Tibial nerve (tissue), 4 donors: ENCODE data around the gene ARSJ. TPM values are rescaled to one million over a fixed set of nuclear protein-coding genes. Genes with fewer than 3 reads are reported as not detected.

ENCODE experiments used
- DNase-seq, 2 donors: peaks; one replicate each; pipeline ENCODE4 v3.0.0-alpha.2; 2019; ENCODE audit warnings: low spot score in 2 of 2
- H3K27ac ChIP-seq, 4 donors: fragments of 200-600 bp; sonication (generic) in 3 of 4; one replicate each; pipeline ENCODE4 v1.5.1; 2017 to 2019; ENCODE audit warnings: mild to moderate bottlenecking in 1 of 4
- H3K27me3 ChIP-seq, 2 donors: fragments of 200-600 bp; sonication (generic) in 1 of 2; one replicate each; pipeline versions ENCODE4 v1.5.1 to v1.6.0; 2017 to 2019
- H3K36me3 ChIP-seq, 3 donors: fragments of 200-600 bp; sonication (generic); one replicate each; pipeline ENCODE4 v1.5.1; 2018 to 2019
- H3K4me1 ChIP-seq, 4 donors: fragments of 200-600 bp; sonication (generic) in 3 of 4; one replicate each; pipeline ENCODE4 v1.5.1; 2017 to 2019
- H3K4me3 ChIP-seq, 4 donors: fragments of 200-600 bp; sonication (generic) in 3 of 4; one replicate each; pipeline ENCODE4 v1.5.1; 2017 to 2019; ENCODE audit warnings: mild to moderate bottlenecking in 1 of 4, moderate library complexity in 1 of 4
- H3K9me3 ChIP-seq, 4 donors: fragments of 200-600 bp; sonication (generic) in 3 of 4; one replicate each; pipeline ENCODE4 v1.5.1; 2017 to 2019
- EP300 ChIP-seq, 2 donors: sonication (generic); formaldehyde crosslinking; IDR thresholded peaks; one replicate each; pipeline ENCODE4 v1.6.1; 2017; ENCODE audit warnings: antibody characterized with exemption in 2 of 2, mild to moderate bottlenecking in 1 of 2
- POLR2A ChIP-seq, 2 donors: fragments of 450-650 bp; IDR thresholded peaks; one replicate each; pipeline ENCODE4 v1.6.1; 2017; ENCODE audit warnings: antibody characterized with exemption in 2 of 2, mild to moderate bottlenecking in 2 of 2, moderate library complexity in 2 of 2
- WGBS, 2 donors: methylation state at CpG; one replicate each; pipeline ENCODE4 v1.1.5; 2018; 5-methylcytosine and 5-hydroxymethylcytosine counted together
- total RNA-seq, 4 donors: library from RNA; depleted of rRNA; stranded (reverse); fragments of >200 nt; gene quantifications; one replicate each; pipeline ENCODE4 v1.1.0, GENCODE V29; 2016
- TF ChIP-seq, protein P1 (sequence below), 5 experiments: fragments of 200-600 bp in 3 of 5; fragments of 450-650 bp in 2 of 5; sonication (generic) in 3 of 5; IDR thresholded peaks; one replicate each; pipeline ENCODE4 v1.5.1; 2016 to 2019; ENCODE audit warnings: antibody characterized with exemption in 5 of 5, mild to moderate bottlenecking in 3 of 5, moderate library complexity in 2 of 5

The ARSJ gene
- total RNA-seq, 4 donors from 2014 or later = 1.8 to 5.5 (median 2.1) TPM

DNA sequence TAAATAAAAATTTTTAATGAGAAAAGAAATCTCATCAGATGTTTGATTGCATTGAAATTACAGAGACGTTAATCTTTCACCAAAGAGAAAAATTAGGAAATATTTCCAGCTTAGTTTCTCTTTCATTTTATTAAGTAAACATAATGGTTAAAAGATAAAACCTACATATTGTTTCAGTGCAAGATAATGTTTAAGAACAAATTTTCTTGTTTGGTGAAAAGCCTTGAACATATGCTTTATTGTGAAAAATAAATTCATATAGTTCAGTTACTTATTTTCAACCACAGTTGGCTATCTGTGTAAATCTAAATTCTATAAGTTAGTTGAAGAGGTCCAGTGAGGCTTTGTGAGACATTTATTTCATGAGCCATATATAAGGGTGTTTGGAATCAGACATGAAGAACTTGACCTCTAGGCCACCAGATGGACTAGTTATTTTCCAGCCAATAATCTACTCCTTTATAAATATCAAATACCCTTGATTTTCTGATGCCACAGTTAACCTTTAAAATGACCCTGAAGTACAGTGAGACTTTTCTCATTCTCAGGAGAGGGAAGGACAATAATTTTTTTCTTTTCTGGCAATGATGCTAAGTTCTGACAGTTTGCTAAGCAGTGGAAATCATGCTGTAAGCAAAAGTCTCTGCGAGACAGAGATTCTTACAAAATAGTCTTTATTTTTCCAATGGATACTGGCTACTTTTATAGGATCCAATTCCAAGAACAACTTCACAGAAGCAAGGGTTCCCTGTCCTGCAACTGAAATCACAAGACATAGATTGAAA, 2.5 kb downstream of the ARSJ start:
- Histone ChIP-seq H3K4me3 (peak overlapping the region in 2 of 4 donors; percentile 5 to 73), H3K4me1 (peaks cover 0 to 36% (median 0%) of the 10 kb centered on the region in 4 donors), H3K27ac (peak overlapping the region in 2 of 4 donors; percentile 7 to 61), H3K36me3 (no peaks in the 10 kb centered on the region), H3K9me3 (peaks cover 0 to 11% (median 4%) of the 10 kb centered on the region in 4 donors), H3K27me3 (no peaks in the 10 kb centered on the region)
- 14 to 23% methylated on average over 2 of the region's 2 CpGs for WGBS, 2 donors
- no peak for TF ChIP-seq EP300 (IDR thresholded peaks at IDR 0.05)
- no peak for TF ChIP-seq POLR2A (IDR thresholded peaks at IDR 0.05)
- TF ChIP-seq, protein P1, sequence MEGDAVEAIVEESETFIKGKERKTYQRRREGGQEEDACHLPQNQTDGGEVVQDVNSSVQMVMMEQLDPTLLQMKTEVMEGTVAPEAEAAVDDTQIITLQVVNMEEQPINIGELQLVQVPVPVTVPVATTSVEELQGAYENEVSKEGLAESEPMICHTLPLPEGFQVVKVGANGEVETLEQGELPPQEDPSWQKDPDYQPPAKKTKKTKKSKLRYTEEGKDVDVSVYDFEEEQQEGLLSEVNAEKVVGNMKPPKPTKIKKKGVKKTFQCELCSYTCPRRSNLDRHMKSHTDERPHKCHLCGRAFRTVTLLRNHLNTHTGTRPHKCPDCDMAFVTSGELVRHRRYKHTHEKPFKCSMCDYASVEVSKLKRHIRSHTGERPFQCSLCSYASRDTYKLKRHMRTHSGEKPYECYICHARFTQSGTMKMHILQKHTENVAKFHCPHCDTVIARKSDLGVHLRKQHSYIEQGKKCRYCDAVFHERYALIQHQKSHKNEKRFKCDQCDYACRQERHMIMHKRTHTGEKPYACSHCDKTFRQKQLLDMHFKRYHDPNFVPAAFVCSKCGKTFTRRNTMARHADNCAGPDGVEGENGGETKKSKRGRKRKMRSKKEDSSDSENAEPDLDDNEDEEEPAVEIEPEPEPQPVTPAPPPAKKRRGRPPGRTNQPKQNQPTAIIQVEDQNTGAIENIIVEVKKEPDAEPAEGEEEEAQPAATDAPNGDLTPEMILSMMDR (IDR thresholded peaks at IDR 0.05) = no peak
- DNase-seq = no peak

DNA sequence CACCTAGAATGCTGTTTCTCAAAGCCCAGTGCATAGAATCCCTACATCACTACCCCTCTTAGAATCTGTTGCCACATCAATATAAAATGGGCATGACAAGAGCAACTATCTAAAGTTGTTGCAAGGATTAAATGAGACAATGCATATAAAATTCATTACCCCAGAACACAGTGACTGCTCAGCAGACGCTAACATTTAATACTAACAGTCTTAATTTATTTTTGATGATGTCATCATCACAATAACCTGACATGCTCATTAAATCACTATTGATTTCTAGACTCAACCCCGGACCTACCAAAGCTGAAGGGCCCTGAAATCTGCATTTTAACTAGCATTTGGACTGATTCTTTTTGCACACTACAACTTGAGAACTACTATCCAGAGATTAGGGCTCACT, 3.9 kb downstream of the ARSJ start:
- no peak for DNase-seq
- H3K4me1 ChIP-seq = peaks cover 0 to 32% (median 0%) of the 10 kb centered on the region in 4 donors
- TF ChIP-seq EP300 (IDR thresholded peaks at IDR 0.05) (no peak), POLR2A (IDR thresholded peaks at IDR 0.05) (no peak)
- TF ChIP-seq, protein P1 (IDR thresholded peaks at IDR 0.05) = no peak
- WGBS, 2 donors = 73 to 80% methylated on average over 2 of the region's 2 CpGs
- H3K4me3 ChIP-seq = no peak overlapping the region
- no peak overlapping the region for H3K27ac ChIP-seq
- no peaks in the 10 kb centered on the region for H3K36me3 ChIP-seq
- peaks cover 0 to 11% (median 4%) of the 10 kb centered on the region in 4 donors for H3K9me3 ChIP-seq
- no peaks in the 10 kb centered on the region for H3K27me3 ChIP-seq

DNA sequence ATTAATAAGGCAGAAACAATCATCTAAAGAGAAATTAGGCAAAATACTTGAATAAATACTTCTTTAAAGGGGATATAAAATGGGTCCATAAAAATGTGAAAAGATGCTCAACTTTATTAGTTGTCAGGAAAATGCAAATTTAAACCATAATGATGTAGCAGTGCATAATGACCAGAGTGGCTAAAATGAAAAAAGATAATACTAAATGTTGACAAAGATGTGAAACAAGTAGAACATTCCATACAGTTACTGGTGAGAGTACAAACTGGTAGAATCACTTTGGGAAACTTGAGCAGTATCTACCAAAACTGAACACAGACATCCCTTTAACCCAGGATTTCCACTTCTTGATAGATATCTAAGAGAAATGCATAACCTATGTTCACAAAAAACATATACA, 5.0 kb downstream of the ARSJ start:
- Histone ChIP-seq H3K27me3 (no peaks in the 10 kb centered on the region), H3K4me1 (peaks cover 0 to 28% (median 0%) of the 10 kb centered on the region in 4 donors), H3K36me3 (no peaks in the 10 kb centered on the region), H3K27ac (no peak overlapping the region), H3K9me3 (peaks cover 0 to 11% (median 4%) of the 10 kb centered on the region in 4 donors), H3K4me3 (no peak overlapping the region)
- DNase-seq = no peak
- TF ChIP-seq, protein P1 (IDR thresholded peaks at IDR 0.05) = no peak
- TF ChIP-seq POLR2A (IDR thresholded peaks at IDR 0.05) (no peak), EP300 (IDR thresholded peaks at IDR 0.05) (no peak)

DNA sequence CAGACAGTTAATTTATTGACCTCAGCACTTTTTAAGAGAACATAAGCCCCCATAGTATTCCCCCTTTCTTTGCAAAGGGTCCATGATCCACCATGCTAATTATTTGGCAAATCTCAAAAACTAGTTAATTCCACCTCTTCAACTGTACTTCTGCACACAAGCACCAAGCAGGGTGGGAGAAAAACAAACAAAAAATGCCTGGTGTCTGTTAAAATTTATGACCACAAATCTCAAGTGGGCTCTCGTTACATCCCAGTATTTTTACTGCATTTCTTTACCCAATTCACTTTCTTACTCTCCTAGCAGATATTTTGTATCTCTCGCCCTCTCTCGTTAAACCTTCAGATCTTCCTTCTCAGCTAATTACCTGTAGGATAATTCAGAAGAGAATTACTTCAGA, 6.1 kb downstream of the ARSJ start:
- 72 to 82% methylated on average over 3 of the region's 3 CpGs for WGBS, 2 donors
- no peak overlapping the region for H3K27ac ChIP-seq

DNA sequence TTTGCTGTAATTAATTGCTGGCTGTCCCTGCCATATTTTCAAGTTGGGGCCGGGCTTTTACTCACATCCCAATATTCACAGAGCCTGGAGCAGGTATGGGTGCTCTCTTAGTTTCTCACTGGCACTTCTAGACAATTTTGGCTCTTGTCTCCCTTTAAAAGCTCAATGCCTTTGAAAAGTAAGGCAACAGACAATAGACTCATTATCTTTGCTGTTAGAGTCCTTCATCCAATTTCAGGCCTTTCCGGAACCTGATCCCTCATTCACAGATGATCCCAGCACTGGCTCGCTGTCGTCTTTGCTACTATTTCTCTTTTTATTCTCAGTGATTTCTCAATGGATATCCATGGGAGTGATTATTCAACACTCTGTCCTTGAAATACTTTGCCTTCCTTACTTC, 6.7 kb downstream of the ARSJ start:
- peaks cover 0 to 11% (median 4%) of the 10 kb centered on the region in 4 donors for H3K9me3 ChIP-seq
- no peaks in the 10 kb centered on the region for H3K36me3 ChIP-seq
- H3K27me3 ChIP-seq = no peaks in the 10 kb centered on the region
- H3K4me1 ChIP-seq = peaks cover 0 to 16% (median 0%) of the 10 kb centered on the region in 4 donors
- H3K27ac ChIP-seq = no peak overlapping the region
- TF ChIP-seq, protein P1 (IDR thresholded peaks at IDR 0.05) = no peak
- no peak for TF ChIP-seq POLR2A (IDR thresholded peaks at IDR 0.05)
- no peak for TF ChIP-seq EP300 (IDR thresholded peaks at IDR 0.05)
- no peak for DNase-seq
- H3K4me3 ChIP-seq = no peak overlapping the region
- WGBS, 2 donors = 64 to 75% methylated on average over 4 of the region's 4 CpGs

More for the DNA sequence above, 6.1 kb downstream of the ARSJ start:
- Histone ChIP-seq H3K4me1 (peaks cover 0 to 22% (median 0%) of the 10 kb centered on the region in 4 donors), H3K9me3 (peaks cover 0 to 11% (median 4%) of the 10 kb centered on the region in 4 donors), H3K36me3 (no peaks in the 10 kb centered on the region), H3K4me3 (no peak overlapping the region), H3K27me3 (no peaks in the 10 kb centered on the region)
- TF ChIP-seq, protein P1 (IDR thresholded peaks at IDR 0.05) = no peak
- TF ChIP-seq EP300 (IDR thresholded peaks at IDR 0.05) = no peak
- DNase-seq = no peak
